NCI-H82 (cell line): ENCODE results near the gene STK17B.
A peak's percentile ranks its signal among the peaks of the same experiment; 100 is the strongest.

Experiments
- DNase-seq: peaks from one replicate; lab custom pipeline; 2025; lab: John Stamatoyannopoulos, UW

The STK17B gene

GRCh38 chr2:196183528-196184231, 12.3 kb upstream of the STK17B start:
- no peak for DNase-seq

GRCh38 chr2:196183172-196183473, 11.7 kb upstream of the STK17B start:
- no peak for DNase-seq

- no peak for DNase-seq
These were observed 11.2 kb upstream of the STK17B start for GRCh38 chr2:196182439-196183171.

GRCh38 chr2:196181484-196181883, 10.1 kb upstream of the STK17B start:
- DNase-seq, result no peak

GRCh38 chr2:196177124-196177523, 5.7 kb upstream of the STK17B start:
- DNase-seq, result peak; percentile 20

- no peak for DNase-seq
These were observed 4.9 kb upstream of the STK17B start for GRCh38 chr2:196176142-196176738.

- no peak for DNase-seq
These were observed 3.0 kb upstream of the STK17B start for GRCh38 chr2:196174404-196174803.

- no peak for DNase-seq
These were observed 2.1 kb upstream of the STK17B start for GRCh38 chr2:196173505-196173904.

GRCh38 chr2:196172951-196173350, 1.6 kb upstream of the STK17B start:
- no peak for DNase-seq

GRCh38 chr2:196171946-196172345, 568 bp upstream of the STK17B start:
- peak; percentile 57 for DNase-seq

GRCh38 chr2:196170606-196171247, 651 bp downstream of the STK17B start:
- DNase-seq, result peak; percentile 62

- peak; percentile 61 for DNase-seq
These were observed 1.2 kb downstream of the STK17B start for GRCh38 chr2:196170213-196170605.

GRCh38 chr2:196169516-196169915, 1.9 kb downstream of the STK17B start:
- no peak for DNase-seq

- no peak for DNase-seq
These were observed 3.2 kb downstream of the STK17B start for GRCh38 chr2:196168181-196168580.

GRCh38 chr2:196167666-196168065, 3.7 kb downstream of the STK17B start:
- no peak for DNase-seq

- no peak for DNase-seq
These were observed 4.5 kb downstream of the STK17B start for GRCh38 chr2:196166876-196167275.

GRCh38 chr2:196165016-196165415, 6.4 kb downstream of the STK17B start:
- DNase-seq, result no peak

GRCh38 chr2:196163285-196163684, 8.1 kb downstream of the STK17B start:
- no peak for DNase-seq

- DNase-seq, result no peak
These were observed 8.7 kb downstream of the STK17B start for GRCh38 chr2:196162586-196163175.

GRCh38 chr2:196160946-196161345, 10.4 kb downstream of the STK17B start:
- DNase-seq, result no peak

GRCh38 chr2:196160101-196160500, 11.3 kb downstream of the STK17B start:
- DNase-seq, result no peak

- no peak for DNase-seq
These were observed 12.0 kb downstream of the STK17B start for GRCh38 chr2:196159221-196159892.
